HS-5 (cell line): ENCODE data around the gene CFHR4.
"Not testable (repeated sequence)": the region's sequence is repeated elsewhere in the genome, so short reads cannot be mapped to it uniquely, and the experiment has no call there.

Experiments
- DNase-seq: peaks from one replicate; pipeline ENCODE4 v3.0.0-alpha.2; 2012; ENCODE audit warnings: low read depth

CFHR4 gene

GRCh38 chr1:196941474-196941873 lies 53.6 kb downstream of the CFHR4 start:
- not testable (repeated sequence) for DNase-seq

- DNase-seq = not testable (repeated sequence)
Observed at GRCh38 chr1:196943568-196943967, 55.7 kb downstream of the CFHR4 start, which contains the start of gene CFHR2. CFHR2 (plus strand) TSS chr1:196943738; CDS start chr1:196943881, 143 bp downstream.

GRCh38 chr1:196951711-196952394 lies 64.0 kb downstream of the CFHR4 start:
- DNase-seq = no peak

GRCh38 chr1:196954778-196955177 lies 66.9 kb downstream of the CFHR4 start:
- no peak for DNase-seq

- DNase-seq = no peak
Observed at GRCh38 chr1:196955926-196956325, 68.1 kb downstream of the CFHR4 start.

GRCh38 chr1:196960854-196961253 lies 73.0 kb downstream of the CFHR4 start:
- DNase-seq = no peak
